Measurements from ENCODE around the gene THRB.

THRB gene

DNA sequence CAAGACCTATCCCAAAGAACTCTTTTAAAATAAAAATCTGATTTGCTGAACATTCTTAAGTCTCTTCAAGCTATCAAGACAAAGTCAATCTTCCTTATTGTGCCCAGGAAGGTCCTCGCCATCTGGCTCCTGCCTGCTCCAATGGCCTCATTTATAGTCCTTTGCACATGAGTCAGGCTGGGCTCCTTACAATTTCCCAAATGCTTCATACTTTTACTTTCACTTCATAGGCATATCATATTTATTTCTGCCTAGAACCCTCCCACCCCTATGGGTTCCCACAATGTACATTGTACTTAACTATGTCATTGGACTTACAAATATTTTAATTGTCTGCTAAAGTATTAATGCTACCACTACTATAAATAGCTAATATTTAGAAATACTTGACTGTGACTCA, 9.1 kb downstream of the THRB start:
- no peak for DNase-seq

DNA sequence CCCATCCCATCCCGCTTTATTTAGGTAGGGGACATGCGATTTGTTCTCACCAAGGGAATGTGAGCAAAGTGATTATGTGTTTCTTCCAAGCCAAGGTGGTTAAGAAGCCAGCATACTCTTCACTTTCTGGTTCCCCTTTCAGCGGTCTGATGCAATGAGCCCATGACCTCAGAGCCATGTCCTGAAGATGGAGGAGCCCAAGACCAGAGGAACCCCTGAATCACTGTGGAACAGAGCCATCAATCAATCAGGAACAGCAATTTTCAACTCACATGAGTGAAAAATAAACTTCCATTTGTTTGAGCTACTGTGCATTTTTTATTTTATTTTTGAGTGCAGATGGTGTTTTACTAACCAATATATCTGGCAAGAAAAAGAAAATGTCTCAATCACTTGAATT, 10.8 kb downstream of the THRB start:
- DNase-seq, result no peak

DNA sequence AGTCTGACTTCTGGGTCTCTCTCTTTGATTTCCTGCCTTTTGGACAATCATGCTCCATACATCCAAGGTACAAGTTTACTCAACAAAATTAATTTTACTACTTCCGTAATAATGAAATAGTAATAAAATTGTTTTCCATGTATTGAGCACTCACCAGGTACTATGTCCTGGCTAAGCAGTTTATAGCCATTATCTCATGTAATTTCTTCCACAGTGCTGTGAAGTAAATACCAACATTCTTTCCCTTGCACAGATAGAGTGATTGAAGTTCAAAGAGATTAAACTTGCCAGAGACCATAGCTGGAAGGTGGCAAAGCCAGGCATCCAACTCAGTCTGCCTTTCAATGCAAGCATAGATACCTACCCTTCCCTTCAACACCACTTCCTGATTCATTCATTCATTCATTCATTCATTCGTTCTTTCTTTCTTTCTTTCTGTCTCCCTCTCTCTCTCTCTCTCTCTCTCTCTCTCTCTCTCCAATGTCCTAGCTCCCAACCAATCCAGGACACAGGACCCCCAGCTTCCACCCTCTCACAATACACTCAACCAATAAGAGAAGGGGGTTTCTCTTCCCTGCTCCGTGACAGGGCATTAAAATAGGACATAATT, 12.4 kb downstream of the THRB start:
- no peak for DNase-seq

DNA sequence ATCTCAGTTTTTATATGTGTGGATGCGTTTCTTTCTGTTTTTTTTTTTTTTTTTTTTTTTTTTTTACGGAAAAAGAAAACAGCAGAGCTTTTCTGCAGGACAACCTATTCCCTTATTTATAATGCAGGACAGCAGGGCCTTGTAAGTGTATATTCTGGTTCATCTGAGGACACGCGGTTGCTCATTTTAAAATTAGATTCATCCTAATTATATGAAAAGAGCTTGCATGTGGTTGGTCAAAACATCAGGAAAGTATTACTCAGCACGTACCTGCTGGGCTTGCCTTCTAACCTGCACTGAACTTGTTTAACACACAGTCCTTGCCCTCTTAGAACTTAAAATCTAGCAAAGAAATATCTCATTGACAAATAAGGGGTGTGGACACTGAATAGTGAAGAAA, 13.5 kb downstream of the THRB start:
- DNase-seq, result no peak

DNA sequence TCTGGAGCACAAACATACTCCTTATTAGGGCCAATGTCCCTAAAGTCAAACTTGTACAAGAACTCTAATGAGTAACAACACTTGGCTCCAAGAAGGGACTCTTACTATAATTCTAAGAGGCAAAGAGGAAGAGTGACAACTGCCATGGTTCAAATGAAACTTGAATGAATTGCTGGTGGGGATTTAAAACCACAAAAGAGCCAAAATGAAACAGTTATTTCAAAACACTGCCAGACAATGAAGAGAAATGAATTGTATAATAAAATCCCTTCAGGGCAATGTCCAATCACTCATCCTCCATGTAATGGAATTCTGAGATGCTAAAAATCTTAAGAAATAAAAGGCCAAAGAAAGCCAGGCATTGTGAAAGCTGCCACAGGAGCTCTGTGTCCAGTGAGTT, 14.2 kb downstream of the THRB start:
- DNase-seq, result no peak

DNA sequence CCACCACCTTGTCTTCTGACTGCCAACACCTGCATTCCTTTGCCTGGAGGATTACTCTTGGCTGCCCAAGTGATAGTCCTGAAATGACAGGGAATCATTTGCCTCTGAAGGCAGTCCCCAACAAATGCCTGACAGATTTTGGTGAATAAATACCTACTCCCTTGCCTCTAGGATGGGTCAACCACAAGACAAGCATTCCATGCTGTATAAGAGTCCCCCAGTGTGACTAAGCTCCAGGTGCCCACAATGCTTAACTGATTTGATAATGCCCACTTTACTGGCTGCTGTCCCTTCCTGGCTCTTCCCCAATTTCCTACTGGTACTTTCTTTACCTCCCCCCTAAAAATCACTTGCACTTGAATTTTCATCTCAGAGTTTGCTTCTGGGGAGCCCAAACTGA, 14.8 kb downstream of the THRB start:
- no peak for DNase-seq

DNA sequence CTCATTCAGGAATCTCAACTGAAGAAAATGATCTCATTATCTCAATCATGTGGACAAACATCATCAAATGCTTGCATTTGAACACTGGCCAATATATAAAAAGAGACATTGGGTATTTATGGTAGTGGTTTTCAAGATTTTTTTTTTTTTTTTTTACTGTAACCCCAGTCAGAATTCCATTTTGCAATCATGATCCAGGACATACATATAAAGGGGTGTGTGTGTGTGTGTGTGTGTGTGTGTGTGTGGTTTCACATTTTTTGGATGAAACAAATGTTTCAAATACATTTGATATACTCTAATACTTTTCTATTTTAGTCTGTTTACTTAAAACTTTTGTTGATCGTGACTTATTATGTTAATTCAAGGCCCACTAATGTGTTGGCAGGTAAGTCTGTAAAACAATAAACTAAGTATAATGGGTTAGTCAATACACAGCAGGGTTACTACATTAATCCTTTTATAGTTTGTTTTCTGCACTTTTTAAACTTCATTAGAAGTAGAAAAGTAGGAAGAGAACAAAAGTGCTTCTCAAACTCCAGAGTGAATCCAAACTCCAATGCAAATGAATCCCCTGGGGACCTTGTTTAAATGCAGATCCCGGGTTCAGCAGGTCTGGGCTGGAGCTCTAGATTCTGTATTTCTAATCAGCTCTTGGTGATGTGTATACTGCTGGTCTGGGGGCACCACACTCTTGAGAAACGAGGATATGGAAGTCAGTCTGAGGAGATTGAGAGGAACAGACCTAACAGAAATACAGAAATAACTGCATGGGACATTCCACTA, 17.6 kb downstream of the THRB start:
- no peak for DNase-seq

DNA sequence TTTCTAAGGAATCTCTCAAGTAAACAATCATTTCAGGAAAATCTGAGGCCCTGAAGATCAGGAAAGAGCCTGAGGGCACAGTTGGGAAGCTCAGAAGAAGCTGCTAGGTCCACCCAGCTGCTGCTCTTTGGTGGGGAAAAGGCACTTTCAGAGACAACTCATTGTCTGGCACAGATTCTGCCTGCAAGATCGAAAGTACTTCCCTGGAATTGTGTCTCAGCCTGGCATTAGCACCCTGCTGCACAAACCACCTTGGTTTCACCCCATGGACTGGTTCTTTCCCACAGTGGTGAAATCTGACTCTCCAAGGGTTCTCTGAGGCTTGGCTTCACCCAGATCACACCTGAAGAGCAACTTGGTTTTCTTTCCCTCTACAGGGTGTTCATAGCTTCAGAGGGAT, 18.7 kb downstream of the THRB start:
- DNase-seq, result no peak

DNA sequence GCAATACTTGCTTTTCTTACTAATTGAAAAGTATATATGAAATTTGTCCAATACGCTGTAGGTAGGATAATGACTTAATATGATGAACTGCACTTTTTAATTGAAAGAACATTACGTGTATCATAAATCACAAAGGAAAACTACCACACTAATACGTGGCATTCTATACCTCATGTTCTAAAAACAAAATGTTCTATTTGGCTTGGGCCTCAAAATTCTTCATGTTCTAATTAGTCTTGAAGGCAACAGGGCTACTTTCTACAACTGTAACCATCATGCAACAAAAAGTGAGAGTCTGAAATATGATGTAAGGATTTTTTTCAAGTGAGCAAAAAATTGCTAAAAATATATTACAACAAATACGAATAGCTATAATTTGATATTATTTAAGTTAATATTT, 19.8 kb downstream of the THRB start:
- no peak for DNase-seq

DNA sequence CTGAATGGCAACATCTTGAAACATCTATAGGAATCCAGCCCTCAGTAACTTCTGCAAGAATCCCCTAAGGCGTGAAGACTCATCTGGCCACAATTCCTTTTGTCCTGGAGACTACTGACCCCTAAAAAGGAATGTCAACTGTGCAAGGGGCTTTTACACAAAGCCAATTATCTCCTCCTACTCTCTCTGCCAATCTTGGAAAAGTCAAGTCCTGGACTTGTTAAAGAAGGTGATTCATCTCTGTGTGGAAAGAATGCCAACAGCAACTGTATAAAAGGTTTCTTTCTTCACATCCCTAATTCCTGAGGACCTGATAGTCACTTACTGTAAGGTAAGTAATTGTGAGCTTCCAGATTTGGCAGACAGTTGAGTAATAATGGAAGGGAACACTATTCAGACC, 22.3 kb downstream of the THRB start:
- no peak for DNase-seq

DNA sequence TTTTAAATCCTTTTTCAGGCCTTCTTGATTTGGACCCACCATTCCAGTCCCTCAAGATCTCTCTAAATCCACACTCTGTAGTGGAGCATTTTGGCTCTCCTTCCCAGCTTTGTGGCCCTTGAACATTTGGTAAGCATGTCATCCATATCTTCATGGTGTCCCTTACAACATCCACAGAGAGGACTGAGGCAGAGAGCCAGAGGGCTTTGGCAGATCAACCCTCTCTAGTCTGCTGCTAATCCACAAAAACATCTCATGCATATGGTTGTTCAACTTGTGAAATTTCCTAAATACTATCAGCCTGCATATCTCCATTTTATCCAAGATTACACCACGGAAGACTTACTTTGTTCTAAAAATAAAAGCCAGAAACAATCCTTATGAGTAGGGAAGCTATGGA, 23.2 kb downstream of the THRB start:
- DNase-seq, result no peak

DNA sequence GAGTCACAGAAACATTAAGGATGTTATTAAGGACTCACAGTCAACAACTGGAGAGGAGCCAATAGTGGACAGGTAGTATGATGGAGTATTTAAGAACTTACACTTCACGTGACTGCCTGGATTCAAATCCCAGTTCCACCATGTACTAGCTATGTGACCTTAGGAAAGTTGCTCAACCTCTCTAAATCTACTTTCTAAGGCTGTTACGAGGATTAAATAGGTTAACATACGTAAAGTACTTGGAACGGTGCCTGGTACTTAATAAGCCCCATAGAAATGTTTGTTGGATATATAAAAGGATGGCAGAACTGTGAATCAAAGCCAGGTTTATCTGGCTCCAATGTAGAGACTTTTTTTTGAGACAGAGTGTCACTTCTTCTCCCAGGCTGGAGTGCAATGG, 24.4 kb downstream of the THRB start:
- no peak for DNase-seq

DNA sequence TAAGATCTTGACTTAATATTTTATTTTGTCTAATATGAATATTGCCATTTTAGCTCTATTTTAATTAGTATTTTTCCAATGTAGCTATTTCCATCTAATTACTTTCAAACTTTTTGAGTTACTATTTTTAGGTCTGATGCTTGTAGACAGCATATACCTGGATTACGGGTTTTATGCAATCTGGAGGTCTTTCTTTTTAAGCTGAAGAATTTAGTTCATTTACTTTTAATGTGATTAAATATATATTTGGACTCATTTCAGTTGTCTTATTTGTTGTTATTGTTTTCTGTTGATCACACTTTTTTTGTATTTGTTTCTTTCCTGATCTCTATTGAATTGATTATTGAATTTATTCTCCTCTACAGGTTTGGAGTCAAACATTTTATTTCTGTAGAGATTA, 30.3 kb downstream of the THRB start:
- DNase-seq, result no peak

DNA sequence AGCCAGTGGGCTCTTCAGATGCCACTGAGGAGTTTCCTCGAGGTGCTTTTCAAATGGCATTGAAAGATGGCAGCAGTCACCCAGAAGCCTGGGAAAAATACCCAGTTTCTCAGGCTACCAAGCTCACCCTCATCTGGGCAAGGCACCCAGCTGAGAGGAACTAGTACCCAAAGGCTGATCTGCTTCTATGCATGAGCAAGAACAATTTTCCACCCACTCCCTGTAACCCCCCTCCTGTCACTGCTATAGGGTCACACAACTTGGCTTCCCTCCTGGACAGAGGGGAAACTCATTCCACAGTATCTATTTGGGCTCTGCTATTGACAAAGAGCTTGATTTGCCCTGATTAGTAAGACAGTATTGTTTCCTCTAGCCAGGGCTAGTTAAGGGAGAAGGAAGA, 31.9 kb downstream of the THRB start:
- no peak for DNase-seq

DNA sequence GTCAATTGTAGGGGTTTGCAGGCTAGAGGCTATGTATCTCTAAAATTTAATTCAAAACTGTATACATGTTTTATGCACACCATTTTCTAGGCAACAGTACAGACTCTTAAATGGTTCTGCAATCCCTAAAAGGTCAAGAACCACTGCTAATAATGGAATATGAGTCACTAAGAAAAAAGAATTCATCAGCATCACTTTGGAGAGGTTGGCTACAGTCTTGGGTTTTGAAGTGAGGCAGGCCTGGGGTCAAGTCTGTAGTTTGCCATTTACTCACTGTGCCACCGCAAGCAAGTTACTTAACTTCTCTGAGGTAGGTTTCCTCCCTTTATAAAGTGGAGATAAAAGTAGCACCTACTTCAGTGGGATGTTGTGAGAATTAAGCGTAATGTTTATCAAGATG, 33.7 kb downstream of the THRB start:
- no peak for DNase-seq

DNA sequence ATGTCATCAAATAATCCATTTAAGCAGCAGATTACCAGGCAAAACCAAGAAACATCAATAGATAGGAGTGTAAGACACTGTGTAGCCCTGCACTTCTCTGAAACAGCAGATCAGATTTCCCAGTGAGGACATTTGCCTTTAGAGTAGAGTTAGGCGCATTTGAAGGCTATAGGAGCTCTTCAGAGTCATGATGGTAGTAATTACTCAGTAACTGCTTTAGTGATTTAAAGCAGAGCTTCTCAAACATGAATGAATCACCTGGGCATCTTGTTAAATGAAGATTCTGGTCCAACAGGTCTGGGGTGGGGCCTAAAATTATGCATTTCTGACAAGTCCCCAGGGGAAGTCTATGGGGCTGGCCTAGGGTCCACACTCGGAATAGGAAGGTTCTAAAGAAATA, 36.9 kb downstream of the THRB start:
- DNase-seq, result no peak

DNA sequence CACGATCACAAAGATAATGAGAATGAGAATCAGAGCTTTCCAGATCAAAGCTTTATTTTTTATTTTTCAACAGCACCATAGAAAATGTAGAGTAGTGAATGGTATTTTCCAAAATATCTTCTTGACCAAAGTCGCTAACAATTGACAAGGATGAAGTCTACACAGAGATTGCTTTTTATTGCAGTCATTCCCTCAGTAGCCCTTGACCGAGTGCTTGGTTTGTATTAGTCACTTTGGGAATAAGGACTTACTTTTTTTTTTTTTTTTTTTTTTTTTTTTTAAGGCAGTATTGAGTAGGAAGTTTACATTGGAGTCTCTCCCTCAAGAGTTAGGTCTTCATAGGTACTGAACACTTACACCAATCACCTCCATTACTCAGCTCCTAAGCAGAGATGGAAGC, 39.8 kb downstream of the THRB start:
- no peak for DNase-seq

DNA sequence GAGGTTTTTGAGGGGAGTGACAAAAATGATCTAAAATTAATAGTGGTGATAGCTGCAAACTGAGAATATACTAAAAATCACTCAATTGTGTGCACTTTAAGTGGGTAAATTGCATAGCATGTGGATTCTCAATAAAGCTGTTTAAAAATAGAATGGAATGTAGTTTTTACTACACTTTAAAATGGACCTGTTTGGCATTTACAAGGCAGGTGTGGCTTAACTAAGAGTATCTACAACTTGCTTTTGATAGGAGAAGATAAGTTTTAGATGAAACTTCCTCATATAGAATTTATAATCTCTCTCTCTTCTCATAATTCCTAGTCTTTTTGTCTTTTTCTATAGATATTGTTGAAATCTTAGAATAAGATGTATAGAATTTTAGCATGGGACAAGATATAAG, 40.3 kb downstream of the THRB start:
- DNase-seq, result no peak

DNA sequence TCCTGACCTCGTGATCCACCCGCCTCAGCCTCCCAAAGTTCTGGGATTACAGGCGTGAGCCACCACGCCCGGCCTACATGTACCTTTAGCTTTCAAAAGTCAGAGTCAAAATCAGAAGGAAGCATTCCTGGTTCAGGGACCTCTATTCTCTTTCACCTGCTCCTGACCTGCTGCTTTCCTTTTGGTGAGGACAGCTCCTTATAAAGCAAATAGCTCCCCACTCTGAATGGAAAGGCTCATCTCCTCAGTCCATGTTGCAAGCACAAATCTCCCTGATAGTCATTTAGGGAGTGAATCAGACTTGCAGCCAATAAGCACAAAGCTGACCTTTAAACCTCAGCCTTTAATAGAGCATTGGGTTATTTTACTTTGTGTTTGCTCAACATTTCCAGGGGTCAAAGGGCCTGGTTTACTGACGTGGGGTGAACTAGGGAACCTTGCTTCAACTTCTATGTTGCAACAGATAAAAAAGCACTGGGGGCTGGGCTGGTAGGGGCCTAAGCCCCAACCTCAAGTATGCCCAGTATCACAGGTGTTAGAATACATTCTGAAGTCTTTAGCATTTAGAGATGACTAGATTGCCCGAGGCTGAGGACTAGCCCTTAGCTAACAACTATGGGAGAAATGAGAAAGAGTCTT, 43.1 kb downstream of the THRB start:
- DNase-seq, result no peak

DNA sequence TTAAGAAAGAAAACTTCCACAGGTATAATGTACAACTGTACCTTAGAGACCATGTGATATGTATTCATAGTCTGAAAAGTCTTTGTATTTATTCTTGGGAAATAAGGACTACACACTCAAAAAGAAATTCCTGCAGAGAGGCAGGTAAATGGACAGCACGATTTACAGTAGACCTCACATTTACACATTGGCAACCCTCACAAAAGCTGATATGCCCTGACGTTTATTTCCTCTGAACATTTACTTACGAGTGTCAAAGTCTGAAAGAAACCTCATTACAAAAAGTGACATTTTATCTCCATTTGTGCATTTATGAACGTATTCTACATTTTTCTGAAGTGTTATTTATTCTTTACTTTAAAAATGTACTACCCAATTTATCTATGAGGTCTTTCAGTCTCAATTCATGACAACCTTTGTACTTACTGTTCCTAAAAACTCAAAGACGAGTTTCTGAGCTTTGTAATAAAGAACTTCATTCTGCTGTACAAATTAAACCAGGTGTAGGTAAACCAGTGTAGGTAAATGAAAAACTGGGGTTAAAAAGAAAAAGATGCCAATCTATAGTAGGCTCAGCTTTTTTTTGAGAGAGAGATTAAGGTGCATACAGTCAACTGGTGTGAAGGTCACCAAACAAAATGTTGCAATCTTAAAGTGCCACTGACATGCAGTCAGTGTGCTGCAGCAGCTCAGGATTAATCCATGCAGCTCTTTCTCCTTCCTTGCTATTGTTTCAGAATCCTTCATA, 44.3 kb downstream of the THRB start:
- DNase-seq, result no peak

DNA sequence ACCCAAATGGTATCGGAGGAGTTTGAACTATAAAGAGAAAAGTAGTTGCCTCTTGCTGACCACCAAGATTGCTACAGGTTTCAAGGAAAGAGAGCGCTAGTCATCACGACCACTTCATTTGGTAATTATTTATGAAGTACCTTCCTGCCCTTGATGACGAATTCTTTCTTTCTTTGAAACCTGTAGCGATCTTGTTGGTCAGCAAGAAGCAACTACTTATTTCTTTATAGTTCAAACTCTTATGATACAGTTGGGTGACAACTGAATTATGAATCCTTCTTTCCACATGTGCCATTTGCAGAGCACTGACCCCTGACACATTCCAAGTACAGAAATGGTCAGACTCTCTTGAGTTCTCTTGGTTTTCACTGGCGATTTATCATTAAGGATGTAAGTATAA, 46.8 kb downstream of the THRB start:
- no peak for DNase-seq

DNA sequence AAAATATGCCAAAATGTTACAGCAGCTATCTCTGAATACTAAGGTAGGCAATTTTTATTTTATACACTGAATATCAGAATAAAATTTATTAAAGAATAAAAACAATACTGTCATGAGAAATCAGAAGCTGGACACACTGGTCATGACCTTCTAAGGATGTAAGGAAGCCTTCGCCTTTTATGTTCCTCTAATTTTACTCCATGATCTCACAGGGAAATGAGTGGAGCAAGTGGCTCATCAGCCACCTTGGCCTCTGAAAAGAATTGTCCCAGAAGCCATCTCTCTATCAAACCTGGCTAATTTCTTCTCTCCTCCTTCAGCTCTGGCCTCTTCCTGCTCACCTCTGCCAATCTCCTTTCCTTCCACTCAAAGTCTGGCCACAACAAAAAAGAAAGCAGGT, 48.6 kb downstream of the THRB start:
- no peak for DNase-seq

DNA sequence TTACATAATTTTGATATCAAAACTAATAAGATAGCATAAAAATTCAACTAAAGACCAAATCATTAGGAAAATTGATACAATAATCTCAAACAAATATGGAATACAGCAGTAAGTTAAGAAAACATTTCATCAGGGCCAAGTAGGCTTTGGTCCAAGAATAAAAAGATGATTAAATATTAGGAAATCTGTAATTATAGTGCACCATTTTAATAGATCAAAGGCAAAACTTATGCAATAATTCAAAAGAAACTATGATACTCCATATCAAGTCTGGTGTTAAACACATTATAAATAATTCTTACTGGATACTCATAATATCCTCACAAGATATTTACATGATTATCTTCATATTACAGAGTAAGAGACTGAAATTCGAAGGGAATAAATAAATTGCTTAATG, 51.2 kb downstream of the THRB start:
- no peak for DNase-seq
